Psoas muscle (tissue), 8 donors: ENCODE measurements around the gene HOATZ. TPM values are rescaled to one million over a fixed set of nuclear protein-coding genes. Genes with fewer than 3 reads are reported as not detected.
A peak's percentile ranks its signal among the peaks of the same experiment; 100 is the strongest.

Source experiments
- ATAC-seq, 4 donors: fragments of 200-7000 bp; cut with Tn5 transposase; one replicate each; pipeline ENCODE4 v1.9.1; 2020; ENCODE audit warnings: moderate library complexity in 3 of 4, mild to moderate bottlenecking in 2 of 4
- DNase-seq, 2 donors: peaks; one replicate each; pipeline ENCODE4 v3.0.0-alpha.2; 2020
- H3K27ac ChIP-seq: fragments of 200-600 bp; one replicate; pipeline ENCODE4 v1.8.0; 2022
- H3K27me3 ChIP-seq, 3 donors: fragments of 200-600 bp in 1 of 3; one replicate each; pipeline versions ENCODE4 v1.6.1 to v1.8.0; 2013 to 2022; ENCODE audit warnings: low read length in 2 of 3, mild to moderate bottlenecking in 2 of 3, moderate library complexity in 1 of 3; ENCODE audit not compliant: insufficient read depth in 3 of 3
- H3K36me3 ChIP-seq, 2 donors: fragments of 200-600 bp in 1 of 2; one replicate each; pipeline versions ENCODE4 v1.6.1 to v1.8.0; 2013 to 2022; ENCODE audit warnings: low read depth in 1 of 2, mild to moderate bottlenecking in 1 of 2, moderate library complexity in 1 of 2; ENCODE audit not compliant: insufficient read depth in 1 of 2
- H3K4me1 ChIP-seq: fragments of 200-600 bp; one replicate; pipeline ENCODE4 v1.8.0; 2022
- H3K4me3 ChIP-seq: fragments of 200-600 bp; one replicate; pipeline ENCODE4 v1.8.0; 2022; ENCODE audit warnings: mild to moderate bottlenecking
- H3K9me3 ChIP-seq: fragments of 200-600 bp; one replicate; pipeline ENCODE4 v1.8.0; 2022
- CTCF ChIP-seq: fragments of 200-600 bp; IDR thresholded peaks from one replicate; pipeline ENCODE4 v1.8.0; 2022; ENCODE audit warnings: antibody characterized with exemption
- WGBS, 3 donors: extraction: QIAGEN DNeasy Blood & Tissue Kit; methylation state at CpG; one replicate each; pipeline versions ENCODE4 v1.1.6 to v1.1.7; 2013; 5-methylcytosine and 5-hydroxymethylcytosine counted together
- intact Hi-C, 2 donors: fragments of 100-400 bp; cut with DNase I; formaldehyde crosslinking; loops; one replicate each; pipeline versions ENCODE4 v1.11.0 to v1.14.2; 2022
- polyA plus RNA-seq, 3 donors: library from polyadenylated mRNA; stranded (reverse); fragments of 200-250 nt; gene quantifications; one replicate each; pipeline ENCODE4 v1.2.3, GENCODE V29; 2013
- total RNA-seq, 4 donors: library from RNA; stranded (reverse); fragmentation: NEBNext Ultra II Directional in 2 of 4; extraction: Animal tissue kit (Norgen Biotek cat#: 25700) in 2 of 4; gene quantifications; one replicate each; pipeline versions ENCODE4 v1.2.1 to v1.2.4, GENCODE V29; 2021 to 2023
- donor health status: healthy with polysubstance abuse.
- donor health status: DM: no; HTN: no; CAD: no; lungs with moderate emphysema.
- donor health status: Bipolar disorder and iron deficiency.
- donor health status: healthy.
- donor health status: DM: yes; HTN: yes; CAD: no.
- donor health status: DM: no; HTN: no; CAD: no.
- donor health status: DM: no; HTN: no; CAD: no.
- donor health status: DM: yes; HTN: yes; CAD: no.

Gene HOATZ
- total and polyA plus RNA-seq, 7 donors: not detected

GRCh38 chr11:111539426-111540113 is 25.0 kb downstream of the HOATZ start:
- peak overlapping the region; percentile 76 for H3K4me3 ChIP-seq
- intact Hi-C loops: no loop called here
- no peaks in the 10 kb centered on the region for H3K9me3 ChIP-seq
- ATAC-seq (no peak), DNase-seq (no peak)
- H3K36me3 ChIP-seq: no peaks in the 10 kb centered on the region
- H3K27me3 ChIP-seq: no peaks in the 10 kb centered on the region
- no peak for TF ChIP-seq CTCF
- peaks cover 8% of the 10 kb centered on the region for H3K4me1 ChIP-seq
- 66 to 74% (median 70%) methylated on average over 9 of the region's 9 CpGs for WGBS, 3 donors
- H3K27ac ChIP-seq: no peak overlapping the region

- Histone ChIP-seq H3K27me3 (no peaks in the 10 kb centered on the region), H3K36me3 (peaks cover 0 to under 1% of the 10 kb centered on the region in 2 donors), H3K4me3 (peak within 1 kb of the TSS; percentile 76), H3K9me3 (no peaks in the 10 kb centered on the region), H3K27ac (peak within 1 kb of the TSS; percentile 68), H3K4me1 (peaks cover 8% of the 10 kb centered on the region)
- 2 to 4% (median 3%) methylated on average over 52 to 70 of the region's 70 CpGs for WGBS, 3 donors
- ATAC-seq (peak; percentile 58 to 66 (median 60)), DNase-seq (peak; percentile 56 to 69)
- intact Hi-C loops: no loop called here
- TF ChIP-seq CTCF: no peak
These were observed 25.7 kb downstream of the HOATZ start, which contains the start of gene LAYN for GRCh38 chr11:111540114-111540936. Gene LAYN, plus strand, starts transcription at chr11:111540720. Its CDS starts 124 bp downstream, at chr11:111540844.

GRCh38 chr11:111540937-111541253 is 26.3 kb downstream of the HOATZ start:
- peaks cover 0 to 5% of the 10 kb centered on the region in 2 donors for H3K36me3 ChIP-seq
- peak; percentile 25 to 62 (median 48) for ATAC-seq
- peak overlapping the region; percentile 68 for H3K27ac ChIP-seq
- no peaks in the 10 kb centered on the region for H3K27me3 ChIP-seq
- peaks cover 8% of the 10 kb centered on the region for H3K4me1 ChIP-seq
- no peak for TF ChIP-seq CTCF
- DNase-seq: no peak
- 0 to 2% (median 0%) methylated on average over 20 to 22 of the region's 22 CpGs for WGBS, 3 donors
- intact Hi-C loops: no loop called here
- peak overlapping the region; percentile 76 for H3K4me3 ChIP-seq
- no peaks in the 10 kb centered on the region for H3K9me3 ChIP-seq

GRCh38 chr11:111541254-111542061 is 26.9 kb downstream of the HOATZ start:
- H3K9me3 ChIP-seq: no peaks in the 10 kb centered on the region
- peak overlapping the region; percentile 76 for H3K4me3 ChIP-seq
- H3K36me3 ChIP-seq: peaks cover 0 to 5% of the 10 kb centered on the region in 2 donors
- 2 to 4% (median 2%) methylated on average over 37 to 41 of the region's 41 CpGs for WGBS, 3 donors
- DNase-seq (peak; percentile 70 to 79), ATAC-seq (peak; percentile 67 to 76 (median 70))
- no peaks in the 10 kb centered on the region for H3K27me3 ChIP-seq
- H3K4me1 ChIP-seq: peaks cover 8% of the 10 kb centered on the region
- TF ChIP-seq CTCF: no peak
- peak overlapping the region; percentile 68 for H3K27ac ChIP-seq
- intact Hi-C loops: no loop called here
